ENCODE results near the gene MCM7. TPM values are rescaled to one million over a fixed set of nuclear protein-coding genes. Genes with fewer than 3 reads are reported as not detected.

The MCM7 gene
- polyA plus RNA-seq, 5 donors = 129 to 144 (median 140) TPM

DNA sequence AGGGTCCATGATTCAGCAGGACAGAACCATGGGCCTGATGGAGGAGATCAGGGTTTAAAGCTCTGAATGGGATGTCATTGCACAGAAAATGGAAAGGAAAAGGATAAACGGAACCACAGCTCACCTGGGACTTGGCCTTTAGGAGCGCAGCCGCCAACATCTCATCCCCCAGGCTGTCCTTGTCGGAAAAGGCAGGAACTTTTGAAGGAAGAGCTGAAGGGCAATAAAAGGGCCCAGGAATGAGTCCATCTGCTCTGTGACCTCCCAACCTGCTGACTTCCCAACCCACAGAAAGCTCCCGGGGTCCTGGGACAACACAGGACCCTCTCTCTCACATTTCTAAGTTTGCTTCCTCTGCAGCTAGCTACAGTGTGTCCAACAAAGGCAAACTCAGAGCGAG lies 25.8 kb downstream of the MCM7 start:
- DNase-seq = no peak

DNA sequence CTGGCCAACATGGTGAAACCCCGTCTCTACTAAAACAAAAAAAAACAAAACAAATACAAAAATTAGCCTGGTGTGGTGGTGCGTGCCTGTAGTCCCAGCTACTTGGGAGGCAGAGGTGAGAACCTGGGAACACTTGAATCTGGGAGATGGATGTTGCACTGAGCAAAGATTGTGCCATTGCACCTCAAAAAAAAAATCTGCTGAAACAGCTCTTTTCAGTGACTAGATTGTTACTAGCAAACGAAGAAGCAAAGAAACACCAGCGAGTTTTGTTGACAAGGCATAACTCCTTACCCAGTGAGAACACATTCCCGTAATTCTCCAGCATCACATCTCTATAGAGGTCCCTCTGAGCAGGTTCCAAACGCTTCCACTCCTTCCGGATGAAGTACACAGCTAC lies 26.4 kb downstream of the MCM7 start:
- DNase-seq = no peak

GRCh38 chr7:100072462-100072861 lies 28.7 kb downstream of the MCM7 start:
- DNase-seq = no peak

DNA sequence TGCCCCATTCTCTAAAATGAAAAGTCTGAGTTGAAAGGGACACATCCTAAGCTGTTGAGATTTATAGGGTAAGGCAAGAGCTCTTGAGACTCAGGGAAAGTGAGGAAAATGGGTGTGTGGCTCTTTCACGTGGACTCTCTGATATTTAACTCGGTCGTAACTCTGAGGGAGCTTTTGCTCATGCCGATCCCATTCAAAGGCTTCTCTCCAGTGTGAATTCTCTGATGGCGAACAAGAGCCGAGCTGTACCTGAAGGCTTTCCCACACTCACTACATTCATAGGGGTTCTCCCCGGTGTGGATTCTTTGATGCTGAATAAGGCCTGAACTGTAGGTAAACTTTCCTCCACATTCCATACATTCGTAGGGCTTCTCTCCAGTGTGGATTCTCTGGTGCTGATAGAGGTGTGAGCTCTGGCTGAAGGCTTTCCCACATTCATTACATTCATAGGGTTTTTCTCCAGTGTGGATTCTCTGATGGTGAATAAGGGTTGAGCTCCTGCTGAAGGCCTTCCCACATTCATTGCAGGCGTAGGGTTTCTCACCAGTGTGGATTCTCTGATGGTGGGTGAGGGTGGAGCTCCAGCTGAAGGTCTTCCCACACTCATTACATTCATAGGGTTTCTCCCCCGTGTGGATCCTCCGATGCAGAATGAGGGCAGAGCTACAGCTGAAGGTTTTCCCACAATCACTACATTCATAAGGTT lies 30.0 kb downstream of the MCM7 start:
- DNase-seq = no peak

DNA sequence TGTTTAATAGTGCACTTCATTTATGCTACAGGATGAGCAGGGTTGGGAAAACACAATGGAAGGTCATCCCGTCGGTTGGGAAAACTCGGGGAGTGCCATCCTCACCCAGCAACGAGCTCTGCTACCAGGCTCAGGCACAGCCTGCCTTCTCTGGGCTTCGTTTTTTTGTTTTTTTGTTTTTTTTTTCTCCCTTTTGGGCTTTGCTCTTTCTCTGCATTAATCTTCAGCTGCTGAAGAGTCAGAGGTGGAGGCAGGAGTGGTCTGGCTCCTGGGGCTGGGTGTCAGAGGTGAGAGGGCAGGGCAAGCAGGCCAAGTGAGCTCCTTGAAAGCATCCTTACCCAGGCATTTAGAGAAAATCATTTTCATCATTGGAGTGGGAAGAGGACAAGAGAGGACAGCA lies 31.2 kb downstream of the MCM7 start:
- DNase-seq = no peak

DNA sequence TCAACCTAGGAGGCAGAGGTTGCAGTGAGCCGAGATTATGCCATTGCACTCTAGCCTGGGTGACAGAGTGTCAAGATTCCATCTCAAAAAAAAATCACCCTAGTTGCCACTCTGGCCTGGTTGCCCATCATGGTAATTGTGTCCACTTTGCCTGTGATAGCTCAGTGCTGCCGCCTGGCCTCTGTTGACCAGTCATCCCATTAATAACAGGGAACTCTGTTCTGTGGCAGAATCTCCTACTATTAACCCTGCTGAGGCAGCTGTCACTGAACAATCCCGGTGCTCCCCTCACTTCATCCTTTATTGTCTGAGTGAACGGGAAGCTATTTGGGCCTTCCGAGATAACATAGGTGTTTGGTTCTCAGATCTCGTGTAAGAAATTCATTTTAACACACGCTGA lies 34.2 kb downstream of the MCM7 start:
- no peak for DNase-seq

- peak; percentile 83 to 87 for DNase-seq
Measured at GRCh38 chr7:100065452-100066186, 35.6 kb downstream of the MCM7 start.

GRCh38 chr7:100064162-100064561 lies 37.0 kb downstream of the MCM7 start:
- DNase-seq = no peak

DNA sequence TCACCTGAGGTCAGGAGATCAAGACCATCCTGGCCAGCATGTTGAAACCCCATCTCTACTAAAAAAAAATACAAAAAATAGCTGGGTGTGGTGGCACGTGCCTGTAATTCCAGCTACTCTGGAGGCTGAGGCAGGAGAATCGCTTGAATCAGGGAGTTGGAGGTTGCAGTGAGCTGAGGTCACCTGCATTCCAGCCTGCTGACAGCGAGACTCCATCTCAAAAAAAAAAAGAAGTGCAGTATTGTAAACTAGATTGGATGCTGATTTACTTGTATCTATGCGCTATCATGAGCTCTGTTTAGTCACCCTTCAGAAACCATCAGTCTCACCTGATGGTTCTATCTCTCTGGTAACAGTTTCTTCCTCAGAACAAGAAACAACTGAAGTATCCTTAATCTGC lies 37.8 kb downstream of the MCM7 start:
- no peak for DNase-seq

GRCh38 chr7:100061518-100062193 lies 39.5 kb downstream of the MCM7 start:
- DNase-seq = no peak

DNA sequence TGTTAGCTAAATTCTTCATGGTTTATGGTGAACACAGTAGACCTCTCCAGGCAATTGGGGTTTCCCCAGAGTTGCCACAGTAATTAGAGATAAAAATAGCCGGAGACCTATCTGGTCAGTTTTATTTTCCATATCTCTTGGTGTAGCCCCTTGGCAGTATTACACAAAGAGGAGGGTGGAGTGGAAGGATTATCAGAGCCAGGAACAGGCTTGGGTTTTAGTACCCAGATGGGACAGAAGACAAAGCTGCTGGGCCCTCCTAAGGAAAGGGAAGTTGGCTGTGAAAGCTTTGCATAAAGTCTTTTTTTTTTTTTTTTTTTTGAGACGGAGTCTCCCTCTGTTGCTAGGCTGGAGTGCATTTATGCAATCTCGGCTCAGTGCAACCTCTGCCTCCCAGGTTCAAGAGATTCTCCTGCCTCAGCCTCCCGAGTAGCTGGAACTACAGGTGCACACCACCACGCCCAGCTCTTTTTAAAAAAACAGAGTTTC lies 41.9 kb downstream of the MCM7 start:
- no peak for DNase-seq

DNA sequence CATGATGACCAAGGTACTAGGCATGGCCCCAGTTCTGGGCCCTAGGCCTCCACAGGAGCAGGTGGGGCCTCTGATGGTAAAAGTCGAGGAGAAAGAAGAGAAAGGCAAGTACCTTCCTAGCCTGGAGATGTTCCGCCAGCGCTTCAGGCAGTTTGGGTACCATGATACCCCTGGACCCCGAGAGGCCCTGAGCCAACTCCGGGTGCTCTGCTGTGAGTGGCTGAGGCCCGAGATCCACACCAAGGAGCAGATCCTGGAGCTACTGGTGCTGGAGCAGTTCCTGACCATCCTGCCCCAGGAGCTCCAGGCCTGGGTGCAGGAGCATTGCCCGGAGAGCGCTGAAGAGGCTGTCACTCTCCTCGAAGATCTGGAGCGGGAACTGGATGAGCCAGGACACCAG lies 44.2 kb downstream of the MCM7 start:
- DNase-seq = no peak

GRCh38 chr7:100053215-100053614 lies 48.0 kb downstream of the MCM7 start:
- DNase-seq = peak; percentile 61 to 67

DNA sequence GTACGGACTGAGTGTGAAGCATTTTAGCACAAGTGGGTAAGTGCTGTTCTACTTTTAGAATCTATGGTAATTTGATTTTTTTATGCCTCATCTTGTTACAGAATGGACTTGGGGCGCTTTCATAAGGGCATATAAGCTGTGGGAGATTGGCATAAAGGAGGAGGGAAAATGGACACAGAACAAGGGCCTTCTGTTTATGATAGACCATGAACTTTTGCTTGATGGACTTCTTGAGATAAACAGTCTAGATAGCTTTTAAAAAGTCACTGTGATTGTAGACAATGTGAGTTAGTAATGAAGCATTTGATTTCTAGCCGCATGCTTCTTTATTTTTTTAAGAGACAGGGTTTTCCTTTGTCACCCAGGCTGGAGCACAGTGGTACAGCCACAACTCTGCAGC lies 49.6 kb downstream of the MCM7 start:
- no peak for DNase-seq

DNA sequence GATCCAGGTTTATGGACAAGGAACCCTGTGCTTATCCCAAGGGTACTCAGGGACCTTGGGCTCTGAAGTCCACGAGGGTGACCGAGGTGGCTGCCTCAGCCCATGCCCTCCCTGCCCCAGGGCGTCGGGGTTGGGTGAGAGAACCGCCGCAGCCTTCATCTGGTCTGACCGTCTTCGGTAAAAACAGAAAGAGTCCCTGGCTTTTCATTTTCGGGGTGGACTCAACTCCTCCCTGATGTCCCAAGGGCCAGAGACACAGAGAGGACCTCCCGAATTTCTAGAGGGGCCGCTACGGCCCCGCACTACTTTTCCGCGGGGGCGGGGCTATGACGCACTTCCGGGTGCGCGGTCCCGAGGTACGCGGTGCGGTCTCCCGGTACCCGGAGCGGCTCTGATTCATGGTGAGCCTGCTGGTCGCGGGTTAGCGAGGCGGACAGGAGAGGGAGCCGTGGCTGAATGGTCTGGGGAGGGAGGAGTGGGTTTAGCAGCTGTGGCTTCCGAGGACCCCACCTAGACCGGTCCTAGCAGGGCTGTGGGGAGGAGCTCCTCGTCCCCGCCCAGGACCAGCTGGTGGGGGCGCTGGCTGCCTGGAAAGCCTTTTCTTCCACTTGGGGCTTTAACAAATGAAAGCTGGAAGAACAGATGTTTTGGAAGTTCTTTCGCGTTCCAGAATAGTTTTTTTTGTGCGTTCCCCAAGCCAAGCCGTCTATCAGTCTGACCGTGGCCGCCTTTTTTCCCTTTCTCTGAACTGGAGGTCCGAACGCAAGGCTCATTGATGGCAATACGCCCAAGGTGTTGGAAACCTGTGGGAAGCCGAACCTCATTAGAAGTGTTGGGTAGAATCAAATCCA lies 51.5 kb downstream of the MCM7 start, which contains the start of gene ZSCAN21:
TSS of gene ZSCAN21 (plus strand) at position 334 of the 851 bp plus-strand sequence. CDS start 7,233 bp downstream, outside the sequence.
- peak; percentile 90 for DNase-seq

- DNase-seq = no peak
Measured at GRCh38 chr7:100048680-100049079, 52.5 kb downstream of the MCM7 start.

- DNase-seq = no peak
Measured at GRCh38 chr7:100044718-100045117, 56.5 kb downstream of the MCM7 start.
